ENCODE measurements around the gene C3.
"Not testable (repeated sequence)": the region's sequence is repeated elsewhere in the genome, so short reads cannot be mapped to it uniquely, and the experiment has no call there.

The C3 gene

GRCh38 chr19:6648141-6648715 lies 72.2 kb downstream of the C3 start:
- H3K27me3 ChIP-seq (ENCODE audit: insufficient read depth, low read length, poor library complexity, severe bottlenecking) = no peaks in the 10 kb centered on the region
- H3K9me3 ChIP-seq (ENCODE audit: insufficient read depth, low read depth, low read length) = no peaks in the 10 kb centered on the region
- H3K9me2 ChIP-seq (replicated peaks; ENCODE audit: low read depth, low read length) = no peaks in the 10 kb centered on the region
- TF ChIP-seq, protein P1, sequence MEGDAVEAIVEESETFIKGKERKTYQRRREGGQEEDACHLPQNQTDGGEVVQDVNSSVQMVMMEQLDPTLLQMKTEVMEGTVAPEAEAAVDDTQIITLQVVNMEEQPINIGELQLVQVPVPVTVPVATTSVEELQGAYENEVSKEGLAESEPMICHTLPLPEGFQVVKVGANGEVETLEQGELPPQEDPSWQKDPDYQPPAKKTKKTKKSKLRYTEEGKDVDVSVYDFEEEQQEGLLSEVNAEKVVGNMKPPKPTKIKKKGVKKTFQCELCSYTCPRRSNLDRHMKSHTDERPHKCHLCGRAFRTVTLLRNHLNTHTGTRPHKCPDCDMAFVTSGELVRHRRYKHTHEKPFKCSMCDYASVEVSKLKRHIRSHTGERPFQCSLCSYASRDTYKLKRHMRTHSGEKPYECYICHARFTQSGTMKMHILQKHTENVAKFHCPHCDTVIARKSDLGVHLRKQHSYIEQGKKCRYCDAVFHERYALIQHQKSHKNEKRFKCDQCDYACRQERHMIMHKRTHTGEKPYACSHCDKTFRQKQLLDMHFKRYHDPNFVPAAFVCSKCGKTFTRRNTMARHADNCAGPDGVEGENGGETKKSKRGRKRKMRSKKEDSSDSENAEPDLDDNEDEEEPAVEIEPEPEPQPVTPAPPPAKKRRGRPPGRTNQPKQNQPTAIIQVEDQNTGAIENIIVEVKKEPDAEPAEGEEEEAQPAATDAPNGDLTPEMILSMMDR (conservative IDR thresholded peaks at IDR 0.05; ENCODE audit: low read length) = no peak
- no peak for TF ChIP-seq EZH2phosphoT487 (IDR thresholded peaks at IDR 0.05; ENCODE audit: borderline replicate concordance)
- H3K4me1 ChIP-seq (ENCODE audit: insufficient read depth, low read length, poor library complexity, severe bottlenecking) = peaks cover 23% of the 10 kb centered on the region
- no peak overlapping the region for H2AFZ ChIP-seq (ENCODE audit: low read length)
- H3K4me3 ChIP-seq (ENCODE audit: low read length, poor library complexity, severe bottlenecking) = no peak overlapping the region
- H3K9ac ChIP-seq (ENCODE audit: low read depth, low read length, poor library complexity, severe bottlenecking) = no peak overlapping the region
- H4K20me1 ChIP-seq (ENCODE audit: insufficient read depth, low read length, poor library complexity, severe bottlenecking) = no peaks in the 10 kb centered on the region
- H3K79me2 ChIP-seq (ENCODE audit: insufficient read depth, low read length) = no peaks in the 10 kb centered on the region
- no peaks in the 10 kb centered on the region for H3F3A ChIP-seq (ENCODE audit: low read depth)
- H3K4me2 ChIP-seq (ENCODE audit: low read depth, low read length, poor library complexity, severe bottlenecking) = no peak overlapping the region
- no peaks in the 10 kb centered on the region for H3K36me3 ChIP-seq (ENCODE audit: insufficient read depth, low read length)

DNA sequence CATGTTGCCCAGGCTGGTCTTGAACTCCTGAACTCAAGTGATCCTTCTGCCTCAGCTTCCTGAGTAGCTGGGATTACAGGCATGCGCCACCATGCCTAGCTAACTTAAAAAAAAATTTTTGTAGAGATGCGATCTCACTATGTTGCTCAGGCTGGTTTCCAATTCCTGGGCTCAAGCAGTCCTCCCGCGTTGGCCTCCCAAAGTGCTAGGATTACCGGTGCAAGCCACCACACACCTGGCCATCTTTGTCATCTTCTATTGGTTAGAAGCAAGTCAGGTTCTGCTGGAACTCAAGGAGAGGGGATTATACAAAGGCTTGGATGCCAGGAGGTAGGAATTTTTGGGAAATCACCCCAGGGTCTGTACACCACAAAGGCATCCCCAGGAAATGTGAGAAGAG lies 75.7 kb downstream of the C3 start:
- Histone ChIP-seq H3K4me3 (ENCODE audit: low read length, poor library complexity, severe bottlenecking) (no peak overlapping the region), H3K9me3 (ENCODE audit: insufficient read depth, low read depth, low read length) (no peaks in the 10 kb centered on the region), H2AFZ (ENCODE audit: low read length) (no peak overlapping the region), H3K9ac (ENCODE audit: low read depth, low read length, poor library complexity, severe bottlenecking) (no peak overlapping the region), H3K36me3 (ENCODE audit: insufficient read depth, low read length) (no peaks in the 10 kb centered on the region), H3K79me2 (ENCODE audit: insufficient read depth, low read length) (no peaks in the 10 kb centered on the region), H3K9me2 (replicated peaks; ENCODE audit: low read depth, low read length) (no peaks in the 10 kb centered on the region), H3K4me1 (ENCODE audit: insufficient read depth, low read length, poor library complexity, severe bottlenecking) (peaks cover 37% of the 10 kb centered on the region), H3K27me3 (ENCODE audit: insufficient read depth, low read length, poor library complexity, severe bottlenecking) (no peaks in the 10 kb centered on the region), H4K20me1 (ENCODE audit: insufficient read depth, low read length, poor library complexity, severe bottlenecking) (no peaks in the 10 kb centered on the region), H3F3A (ENCODE audit: low read depth) (peaks cover 4% of the 10 kb centered on the region; the same call in 1 of the 2 replicates), H3K4me2 (ENCODE audit: low read depth, low read length, poor library complexity, severe bottlenecking) (no peak overlapping the region)
- no peak for TF ChIP-seq EZH2phosphoT487 (IDR thresholded peaks at IDR 0.05; ENCODE audit: borderline replicate concordance)
- TF ChIP-seq, protein P1 (conservative IDR thresholded peaks at IDR 0.05; ENCODE audit: low read length) = no peak

GRCh38 chr19:6640333-6640732 lies 80.1 kb downstream of the C3 start:
- not testable (repeated sequence) for H3K9me3 ChIP-seq (ENCODE audit: insufficient read depth, low read depth, low read length); H3K27me3 ChIP-seq (ENCODE audit: insufficient read depth, low read length, poor library complexity, severe bottlenecking); H3F3A ChIP-seq (ENCODE audit: low read depth); H2AFZ ChIP-seq (ENCODE audit: low read length); H3K36me3 ChIP-seq (ENCODE audit: insufficient read depth, low read length); H4K20me1 ChIP-seq (ENCODE audit: insufficient read depth, low read length, poor library complexity, severe bottlenecking); H3K9ac ChIP-seq (ENCODE audit: low read depth, low read length, poor library complexity, severe bottlenecking); H3K9me2 ChIP-seq (replicated peaks; ENCODE audit: low read depth, low read length); H3K4me2 ChIP-seq (ENCODE audit: low read depth, low read length, poor library complexity, severe bottlenecking); H3K79me2 ChIP-seq (ENCODE audit: insufficient read depth, low read length); H3K4me3 ChIP-seq (ENCODE audit: low read length, poor library complexity, severe bottlenecking)
- peaks cover 27% of the 10 kb centered on the region for H3K4me1 ChIP-seq (ENCODE audit: insufficient read depth, low read length, poor library complexity, severe bottlenecking)

- Histone ChIP-seq H3K27me3 (ENCODE audit: insufficient read depth, low read length, poor library complexity, severe bottlenecking) (no peaks in the 10 kb centered on the region), H3K9me3 (ENCODE audit: insufficient read depth, low read depth, low read length) (no peaks in the 10 kb centered on the region), H3K4me1 (ENCODE audit: insufficient read depth, low read length, poor library complexity, severe bottlenecking) (peaks cover 27% of the 10 kb centered on the region), H4K20me1 (ENCODE audit: insufficient read depth, low read length, poor library complexity, severe bottlenecking) (no peaks in the 10 kb centered on the region), H3K36me3 (ENCODE audit: insufficient read depth, low read length) (no peaks in the 10 kb centered on the region), H3K9me2 (replicated peaks; ENCODE audit: low read depth, low read length) (no peaks in the 10 kb centered on the region), H2AFZ (ENCODE audit: low read length) (no peak overlapping the region), H3K4me3 (ENCODE audit: low read length, poor library complexity, severe bottlenecking) (no peak overlapping the region), H3K4me2 (ENCODE audit: low read depth, low read length, poor library complexity, severe bottlenecking) (no peak overlapping the region), H3K9ac (ENCODE audit: low read depth, low read length, poor library complexity, severe bottlenecking) (no peak overlapping the region), H3F3A (ENCODE audit: low read depth) (peaks cover 4% of the 10 kb centered on the region; the same call in 1 of the 2 replicates), H3K79me2 (ENCODE audit: insufficient read depth, low read length) (no peaks in the 10 kb centered on the region)
- no peak for TF ChIP-seq EZH2phosphoT487 (IDR thresholded peaks at IDR 0.05; ENCODE audit: borderline replicate concordance)
- TF ChIP-seq, protein P1 (conservative IDR thresholded peaks at IDR 0.05; ENCODE audit: low read length) = no peak
Measured at GRCh38 chr19:6639439-6639838, 81.0 kb downstream of the C3 start.

All from Loucy (cell line).